ENCODE measurements around the gene LRRN2.

The LRRN2 gene

GRCh38 chr1:204723131-204723787, 37.7 kb upstream of the LRRN2 start:
- TF ChIP-seq, protein P1, sequence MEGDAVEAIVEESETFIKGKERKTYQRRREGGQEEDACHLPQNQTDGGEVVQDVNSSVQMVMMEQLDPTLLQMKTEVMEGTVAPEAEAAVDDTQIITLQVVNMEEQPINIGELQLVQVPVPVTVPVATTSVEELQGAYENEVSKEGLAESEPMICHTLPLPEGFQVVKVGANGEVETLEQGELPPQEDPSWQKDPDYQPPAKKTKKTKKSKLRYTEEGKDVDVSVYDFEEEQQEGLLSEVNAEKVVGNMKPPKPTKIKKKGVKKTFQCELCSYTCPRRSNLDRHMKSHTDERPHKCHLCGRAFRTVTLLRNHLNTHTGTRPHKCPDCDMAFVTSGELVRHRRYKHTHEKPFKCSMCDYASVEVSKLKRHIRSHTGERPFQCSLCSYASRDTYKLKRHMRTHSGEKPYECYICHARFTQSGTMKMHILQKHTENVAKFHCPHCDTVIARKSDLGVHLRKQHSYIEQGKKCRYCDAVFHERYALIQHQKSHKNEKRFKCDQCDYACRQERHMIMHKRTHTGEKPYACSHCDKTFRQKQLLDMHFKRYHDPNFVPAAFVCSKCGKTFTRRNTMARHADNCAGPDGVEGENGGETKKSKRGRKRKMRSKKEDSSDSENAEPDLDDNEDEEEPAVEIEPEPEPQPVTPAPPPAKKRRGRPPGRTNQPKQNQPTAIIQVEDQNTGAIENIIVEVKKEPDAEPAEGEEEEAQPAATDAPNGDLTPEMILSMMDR (IDR thresholded peaks at IDR 0.05; ENCODE audit: low read depth, low read length) = no peak
- DNase-seq (ENCODE audit: extremely low read depth, low read depth) = no peak

- TF ChIP-seq, protein P1 (IDR thresholded peaks at IDR 0.05; ENCODE audit: low read depth, low read length) = no peak
- no peak for DNase-seq (ENCODE audit: extremely low read depth, low read depth)
Measured at GRCh38 chr1:204721373-204722055, 36.0 kb upstream of the LRRN2 start.

- TF ChIP-seq, protein P1 (IDR thresholded peaks at IDR 0.05; ENCODE audit: low read depth, low read length) = no peak
- no peak for DNase-seq (ENCODE audit: extremely low read depth, low read depth)
Measured at GRCh38 chr1:204716660-204717059, 31.1 kb upstream of the LRRN2 start.

- no peak for DNase-seq (ENCODE audit: extremely low read depth, low read depth)
Measured at GRCh38 chr1:204714861-204715511, 29.4 kb upstream of the LRRN2 start.

DNA sequence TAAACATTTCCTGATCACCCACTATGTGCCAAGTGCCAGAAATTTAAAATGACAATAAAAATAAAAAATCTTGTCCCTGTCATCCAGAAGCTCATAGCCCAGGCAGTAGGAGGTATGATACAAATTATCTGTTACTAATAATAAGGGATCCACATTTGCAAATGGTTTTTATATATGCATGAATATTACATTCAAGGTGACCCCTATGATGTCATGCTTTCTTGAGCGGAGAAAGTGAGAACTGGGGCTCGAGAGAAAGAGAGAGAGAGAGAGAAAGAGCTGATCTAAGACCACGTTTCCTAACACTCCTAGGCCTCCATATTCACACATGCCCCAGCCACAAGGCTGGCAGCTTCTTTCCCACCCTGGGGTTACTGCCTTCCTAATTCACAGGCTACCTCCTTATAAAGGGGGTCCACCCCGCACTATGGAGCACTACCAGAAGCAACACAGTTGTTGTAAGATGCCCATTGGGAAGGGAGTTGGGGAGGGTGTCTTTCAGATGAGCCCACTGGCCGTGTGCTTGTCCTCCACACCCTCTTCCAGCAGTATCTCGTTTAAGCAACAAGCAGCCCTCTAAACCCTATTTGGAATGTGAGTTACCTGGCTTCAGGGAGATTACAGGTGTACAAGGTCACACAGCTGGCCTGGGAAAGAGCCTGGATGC, 28.8 kb upstream of the LRRN2 start:
- no peak for DNase-seq (ENCODE audit: extremely low read depth, low read depth)
- TF ChIP-seq, protein P1 (IDR thresholded peaks at IDR 0.05; ENCODE audit: low read depth, low read length) = no peak

More at GRCh38 chr1:204714861-204715511, 29.4 kb upstream of the LRRN2 start:
- TF ChIP-seq, protein P1 (IDR thresholded peaks at IDR 0.05; ENCODE audit: low read depth, low read length) = no peak

DNA sequence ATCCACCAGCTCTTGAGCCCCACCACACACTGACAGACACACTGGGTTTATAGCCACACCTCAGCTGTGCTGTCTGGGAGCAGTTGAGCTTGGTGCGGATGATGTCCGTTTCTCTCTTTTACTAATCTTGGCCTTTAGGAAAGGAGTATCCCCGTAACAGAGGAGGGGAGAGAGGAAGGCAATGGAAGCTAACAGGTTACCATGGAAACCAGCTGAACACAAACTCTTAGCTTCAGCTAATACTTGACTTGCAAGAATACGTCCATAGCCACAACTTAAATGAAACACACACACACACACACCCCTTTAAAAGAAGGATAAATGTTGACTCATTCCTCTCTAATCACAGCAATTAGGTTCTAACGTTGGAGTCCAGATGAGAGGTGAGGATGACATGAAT, 28.0 kb upstream of the LRRN2 start:
- TF ChIP-seq, protein P1 (IDR thresholded peaks at IDR 0.05; ENCODE audit: low read depth, low read length) = no peak
- DNase-seq (ENCODE audit: extremely low read depth, low read depth) = no peak

Measured in AG09319 (cell line).